GM23248 (cell line): ENCODE data around the gene KAZN. TPM values are rescaled to one million over a fixed set of nuclear protein-coding genes. Genes with fewer than 3 reads are reported as not detected.

ENCODE experiments used
- DNase-seq: peaks from one replicate; pipeline ENCODE4 v3.0.0-alpha.2; 2015
- H2AFZ ChIP-seq: fragments of 200-600 bp; sonication (generic); 2 replicates; pipeline ENCODE4 v1.6.1; 2016; ENCODE audit warnings: antibody characterized with exemption
- H3F3A ChIP-seq: fragments of 200-600 bp; sonication (generic); 2 replicates; pipeline ENCODE4 v1.6.1; 2016; ENCODE audit warnings: mild to moderate bottlenecking, antibody characterized with exemption, mixed run types; ENCODE audit not compliant: insufficient read depth
- H3K27ac ChIP-seq: fragments of 200-600 bp; sonication (generic); 2 replicates; pipeline ENCODE4 v1.5.1; 2016; ENCODE audit warnings: mild to moderate bottlenecking
- H3K27me3 ChIP-seq: fragments of 200-600 bp; sonication (generic); replicated peaks from 2 replicates; pipeline ENCODE4 v1.6.1; 2016; ENCODE audit warnings: mild to moderate bottlenecking; ENCODE audit not compliant: insufficient read depth
- H3K36me3 ChIP-seq: fragments of 200-600 bp; sonication (generic); 2 replicates; pipeline ENCODE4 v1.6.1; 2016; ENCODE audit warnings: low read depth, mild to moderate bottlenecking
- H3K4me1 ChIP-seq: fragments of 200-600 bp; sonication (generic); 2 replicates; pipeline ENCODE4 v1.6.1; 2016; ENCODE audit warnings: mild to moderate bottlenecking; ENCODE audit not compliant: insufficient read depth
- H3K4me2 ChIP-seq: fragments of 200-600 bp; sonication (generic); one replicate; pipeline ENCODE4 v1.6.1; 2016; ENCODE audit warnings: mild to moderate bottlenecking; ENCODE audit not compliant: unreplicated experiment
- H3K4me3 ChIP-seq: fragments of 200-600 bp; sonication (generic); 2 replicates; pipeline ENCODE4 v1.5.1; 2016; ENCODE audit warnings: mild to moderate bottlenecking
- H3K79me2 ChIP-seq: fragments of 200-600 bp; sonication (generic); 2 replicates; pipeline ENCODE4 v1.6.1; 2016; ENCODE audit warnings: mild to moderate bottlenecking; ENCODE audit not compliant: insufficient read depth
- H3K9ac ChIP-seq: fragments of 200-600 bp; sonication (generic); 2 replicates; pipeline ENCODE4 v1.6.1; 2016; ENCODE audit warnings: mild to moderate bottlenecking
- H3K9me2 ChIP-seq: fragments of 200-600 bp; sonication (generic); 2 replicates; pipeline ENCODE4 v1.6.1; 2016; ENCODE audit warnings: mixed run types, mild to moderate bottlenecking, moderate library complexity; ENCODE audit not compliant: insufficient read depth
- H3K9me3 ChIP-seq: fragments of 200-600 bp; sonication (generic); one replicate; pipeline ENCODE4 v1.6.1; 2017; ENCODE audit warnings: low read depth
- H4K20me1 ChIP-seq: fragments of 200-600 bp; sonication (generic); 2 replicates; pipeline ENCODE4 v1.6.0; 2016; ENCODE audit not compliant: insufficient read depth
- EZH2 ChIP-seq: fragments of 200-600 bp; sonication (generic); IDR thresholded peaks from 2 replicates; pipeline ENCODE4 v1.6.1; 2018; ENCODE audit warnings: antibody characterized with exemption, mild to moderate bottlenecking; ENCODE audit not compliant: insufficient read depth, poor library complexity, severe bottlenecking
- EZH2phosphoT487 ChIP-seq: fragments of 200-600 bp; sonication (generic); IDR thresholded peaks from 2 replicates; pipeline ENCODE4 v1.6.1; 2018; ENCODE audit warnings: antibody characterized with exemption, moderate library complexity, mild to moderate bottlenecking, low read depth; ENCODE audit not compliant: insufficient read depth
- WGBS, 2 experiments: methylation state at CpG; one replicate each; pipeline ENCODE4 v1.1.6; 2015 to 2017; ENCODE audit warnings: low lambda C conversion rate in 2 of 2, low coverage in 1 of 2; ENCODE audit errors: missing lambda C conversion rate in 2 of 2; 5-methylcytosine and 5-hydroxymethylcytosine counted together
- in situ Hi-C: fragments of 300-500 bp; cut with MboI; formaldehyde crosslinking; loops from 2 replicates; pipeline ENCODE4 v1.15.0; 2020
- polyA plus RNA-seq: library from polyadenylated mRNA; unstranded; fragments of >200 nt; fragmentation: Nextera tagmentation; extraction: Ambion mirVana; gene quantifications from 2 replicates; pipeline ENCODE4 v1.2.1, GENCODE V29; 2016
- total RNA-seq: library from RNA; depleted of rRNA; stranded (reverse); fragments of >200 nt; shearing (Covaris generic); gene quantifications from 2 replicates; pipeline ENCODE4 v1.2.3, GENCODE V29; 2014

KAZN gene
- total and polyA plus RNA-seq, 2 experiments from 2014 or later: 4.9 to 7.2 TPM

DNA sequence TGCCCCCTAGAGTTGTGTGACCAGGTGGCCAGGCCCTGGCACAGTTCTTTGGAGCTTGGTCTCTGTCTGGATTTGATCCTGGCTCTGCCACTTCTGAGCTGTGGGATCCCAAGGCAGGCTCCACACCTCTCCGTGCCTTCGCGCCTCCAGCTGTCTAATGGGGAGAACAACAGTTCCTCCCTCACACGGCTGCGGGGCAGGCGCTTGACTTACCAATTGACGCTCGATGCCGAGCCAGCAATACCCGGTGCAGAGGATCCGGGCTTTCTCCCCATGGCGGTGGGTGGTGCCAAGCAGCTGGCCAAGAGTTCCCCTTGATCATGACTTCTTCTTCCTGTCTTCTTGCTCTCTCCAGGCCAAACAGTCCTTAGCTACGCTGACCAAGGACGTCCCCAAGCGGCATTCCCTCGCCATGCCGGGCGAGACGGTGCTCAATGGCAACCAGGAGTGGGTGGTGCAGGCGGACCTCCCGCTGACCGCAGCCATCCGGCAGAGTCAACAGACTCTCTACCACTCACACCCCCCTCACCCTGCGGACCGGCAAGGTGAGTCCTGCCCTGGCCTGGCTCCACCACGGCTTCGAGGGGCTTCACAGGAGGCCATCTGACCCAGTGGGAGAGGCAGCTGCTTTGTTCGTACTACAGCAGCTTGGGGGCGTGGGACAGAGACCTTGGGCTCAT lies 457.4 kb downstream of the KAZN start:
- Histone ChIP-seq H2AFZ (no peak overlapping the region), H3K27me3 (no peaks in the 10 kb centered on the region), H3K9me3 (no peaks in the 10 kb centered on the region), H3K4me2 (no peak overlapping the region), H3K27ac (no peak overlapping the region), H3K4me1 (no peaks in the 10 kb centered on the region), H3K36me3 (peaks cover 5% of the 10 kb centered on the region; the same call in 1 of the 2 replicates), H3K9ac (no peak overlapping the region), H3K9me2 (no peaks in the 10 kb centered on the region), H3K79me2 (no peaks in the 10 kb centered on the region), H3K4me3 (no peak overlapping the region), H4K20me1 (no peaks in the 10 kb centered on the region), H3F3A (no peaks in the 10 kb centered on the region)
- 94 to 95% methylated on average over 29 of the region's 29 CpGs for WGBS, 2 experiments
- TF ChIP-seq EZH2: no peak
- TF ChIP-seq EZH2phosphoT487: no peak
- DNase-seq: no peak
- in situ Hi-C loops: loop anchor here (25.0 kb wide), 1 partner anchor 1094 kb away; no protein-coding TSS in a partner anchor

DNA sequence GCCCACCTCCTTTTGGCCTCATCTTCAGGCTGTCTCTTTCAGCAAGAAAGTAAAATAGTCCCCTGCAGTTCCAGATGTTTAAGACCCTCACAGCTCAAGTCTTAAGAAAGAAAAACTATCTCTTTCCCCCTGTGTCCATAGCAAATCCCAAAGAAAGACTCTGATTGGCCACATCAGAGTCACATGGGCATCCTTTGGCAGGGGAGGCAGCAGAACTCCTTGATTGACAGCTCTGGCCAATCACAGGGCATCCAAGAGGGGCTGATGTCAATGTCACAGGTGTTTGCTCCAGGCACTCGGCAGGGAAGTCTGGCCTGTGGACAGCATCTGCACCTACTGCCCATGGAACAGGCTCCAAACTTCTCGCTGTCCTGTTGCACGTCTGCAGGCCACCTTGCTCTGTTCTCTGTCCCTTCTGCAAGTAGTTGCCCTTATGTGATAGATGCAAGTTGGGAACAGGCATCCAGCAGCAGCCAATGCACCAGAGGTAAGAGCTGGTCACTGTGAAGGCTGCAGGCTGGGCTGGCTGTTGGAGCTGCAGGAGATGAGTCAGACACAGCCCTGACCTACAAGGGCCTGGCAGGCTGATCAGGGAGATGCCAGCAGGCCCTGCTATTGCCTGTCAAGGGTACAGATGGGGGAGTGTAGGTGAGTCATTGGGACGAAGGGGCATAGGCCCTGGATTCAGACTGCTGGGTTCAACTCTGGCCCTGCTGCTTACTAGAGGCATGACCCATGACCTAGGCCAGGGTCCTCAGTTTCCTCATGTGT lies 458.2 kb downstream of the KAZN start:
- Histone ChIP-seq H3K27ac (no peak overlapping the region), H4K20me1 (no peaks in the 10 kb centered on the region), H3K36me3 (peaks cover 8% of the 10 kb centered on the region; the same call in 1 of the 2 replicates), H3K4me1 (no peaks in the 10 kb centered on the region), H3K79me2 (no peaks in the 10 kb centered on the region), H2AFZ (no peak overlapping the region), H3K9me3 (no peaks in the 10 kb centered on the region), H3K4me2 (no peak overlapping the region), H3K27me3 (no peaks in the 10 kb centered on the region), H3K9ac (no peak overlapping the region), H3F3A (no peaks in the 10 kb centered on the region), H3K9me2 (no peaks in the 10 kb centered on the region), H3K4me3 (no peak overlapping the region)
- in situ Hi-C loops: loop anchor here (25.0 kb wide), 1 partner anchor 1094 kb away; no protein-coding TSS in a partner anchor
- TF ChIP-seq EZH2phosphoT487 (no peak), EZH2 (no peak)
- peak; percentile 63 for DNase-seq
- WGBS, 2 experiments: 83 to 85% methylated on average over 4 of the region's 4 CpGs

DNA sequence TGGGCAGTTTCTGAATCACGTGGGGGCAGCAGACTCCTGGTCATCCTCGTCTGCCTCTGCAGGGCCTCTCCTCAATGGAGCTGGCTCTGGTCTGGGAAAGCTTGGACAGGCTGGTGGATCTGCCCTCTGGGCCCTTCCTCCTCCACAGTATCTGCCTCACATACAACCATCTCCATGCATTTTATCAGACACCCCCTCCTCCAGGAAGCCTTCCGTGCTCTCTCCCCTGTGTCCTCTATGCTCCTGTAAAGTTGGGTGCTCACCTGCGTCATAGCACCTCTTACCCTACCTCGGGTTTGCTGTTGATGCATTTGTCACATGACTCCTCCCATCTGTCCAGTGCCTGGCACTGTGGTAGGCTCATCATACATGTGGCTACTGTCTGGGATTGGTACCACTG lies 459.3 kb downstream of the KAZN start:
- no peak overlapping the region for H2AFZ ChIP-seq
- TF ChIP-seq EZH2 (no peak), EZH2phosphoT487 (no peak)
- peaks cover 15% of the 10 kb centered on the region; the same call in 1 of the 2 replicates for H3K36me3 ChIP-seq
- no peak overlapping the region for H3K4me3 ChIP-seq
- H3K79me2 ChIP-seq: no peaks in the 10 kb centered on the region
- no peaks in the 10 kb centered on the region for H3K9me2 ChIP-seq
- no peaks in the 10 kb centered on the region for H4K20me1 ChIP-seq
- H3K4me2 ChIP-seq: no peak overlapping the region
- H3K9me3 ChIP-seq: no peaks in the 10 kb centered on the region
- in situ Hi-C loops: loop anchor here (25.0 kb wide), 1 partner anchor 1096 kb away; no protein-coding TSS in a partner anchor
- no peaks in the 10 kb centered on the region for H3K27me3 ChIP-seq
- no peak overlapping the region for H3K9ac ChIP-seq
- no peak for DNase-seq
- H3K27ac ChIP-seq: no peak overlapping the region
- WGBS, 2 experiments: 70 to 72% methylated on average over 5 of the region's 5 CpGs
- no peaks in the 10 kb centered on the region for H3F3A ChIP-seq
- H3K4me1 ChIP-seq: no peaks in the 10 kb centered on the region

DNA sequence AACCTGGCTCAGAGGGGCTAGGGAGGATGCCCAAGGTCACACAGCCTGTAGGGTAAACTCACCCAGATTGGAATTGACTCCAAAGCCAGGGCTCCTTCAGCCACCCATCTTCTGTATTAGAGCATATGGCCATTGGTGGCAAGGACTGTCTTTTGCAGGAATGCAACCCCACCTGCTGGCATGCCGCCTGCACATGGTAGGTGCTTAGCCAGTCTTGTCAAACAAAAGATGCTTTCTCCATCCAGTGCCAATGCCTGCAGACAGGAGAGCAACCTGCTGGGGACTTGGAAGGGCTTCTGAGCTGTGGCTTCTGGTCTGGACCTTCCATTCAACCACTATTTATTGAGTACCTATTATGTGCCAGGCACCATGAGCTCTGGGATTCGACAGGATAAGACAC lies 459.8 kb downstream of the KAZN start:
- 90 to 97% methylated on average over 2 of the region's 2 CpGs for WGBS, 2 experiments

More for the DNA sequence above, 459.8 kb downstream of the KAZN start:
- Histone ChIP-seq H3K27ac (no peak overlapping the region), H3K9me2 (no peaks in the 10 kb centered on the region), H3K4me1 (no peaks in the 10 kb centered on the region), H3K9me3 (no peaks in the 10 kb centered on the region), H2AFZ (no peak overlapping the region), H3K4me3 (no peak overlapping the region), H3K4me2 (no peak overlapping the region), H4K20me1 (no peaks in the 10 kb centered on the region), H3K27me3 (no peaks in the 10 kb centered on the region), H3F3A (no peaks in the 10 kb centered on the region), H3K79me2 (no peaks in the 10 kb centered on the region), H3K9ac (no peak overlapping the region), H3K36me3 (peaks cover 15% of the 10 kb centered on the region; the same call in 1 of the 2 replicates)
- in situ Hi-C loops: loop anchor here (25.0 kb wide), 1 partner anchor 1096 kb away; no protein-coding TSS in a partner anchor
- no peak for DNase-seq
- TF ChIP-seq EZH2: no peak
- no peak for TF ChIP-seq EZH2phosphoT487
